DMS79 treated with DMSO at 0.1 percent for 48 hours (cell line): ENCODE data around the gene ABLIM2.
A peak's percentile ranks its signal among the peaks of the same experiment; 100 is the strongest.
"Not testable (repeated sequence)": the region's sequence is repeated elsewhere in the genome, so short reads cannot be mapped to it uniquely, and the experiment has no call there.

Experiments used
- DNase-seq: peaks from one replicate; lab custom pipeline; 2025; lab: John Stamatoyannopoulos, UW

The ABLIM2 gene

DNA sequence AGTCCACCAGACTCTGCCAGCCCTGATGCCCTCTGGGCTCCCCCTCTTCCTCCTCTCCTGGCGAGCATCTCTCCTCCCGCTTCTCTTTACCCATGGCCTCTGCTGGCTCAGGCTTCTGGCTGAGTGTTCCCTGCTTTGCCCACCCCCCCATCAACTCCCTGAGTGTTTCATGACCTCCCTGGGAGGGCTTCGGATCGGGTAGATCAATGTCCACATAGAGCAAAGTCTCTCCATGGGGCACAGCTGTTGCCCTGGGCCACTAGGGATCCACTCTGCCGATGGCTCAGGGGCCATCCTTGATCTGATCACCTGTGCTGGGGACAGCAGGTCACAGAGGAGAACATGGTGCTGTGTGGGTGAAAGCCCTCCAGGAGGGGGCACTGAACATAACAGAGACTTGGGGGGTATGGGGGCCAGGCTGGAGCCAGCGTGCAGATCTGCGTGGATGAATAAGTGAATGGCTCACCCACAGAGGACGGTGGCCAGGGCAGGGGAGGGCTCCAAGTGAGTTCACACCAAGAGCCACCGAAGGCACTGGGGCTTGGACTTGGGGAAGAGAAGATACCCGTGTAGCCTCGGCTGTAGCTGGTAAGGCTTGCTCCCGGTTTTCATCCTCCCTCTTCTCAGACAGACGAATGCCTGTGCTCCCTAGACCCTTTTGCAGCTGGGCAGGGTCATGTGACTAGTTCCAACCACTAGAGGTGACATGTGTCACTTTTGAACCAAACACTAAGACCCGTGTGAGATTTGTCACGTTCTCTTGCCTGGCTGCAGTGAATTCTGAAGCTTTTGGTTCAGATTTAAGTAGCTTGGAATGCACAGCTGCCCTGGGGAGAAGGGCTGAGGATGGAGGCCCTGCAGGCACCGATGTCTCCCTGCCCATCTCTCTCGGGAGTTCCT, 195.8 kb downstream of the ABLIM2 start:
- DNase-seq = no peak

DNA sequence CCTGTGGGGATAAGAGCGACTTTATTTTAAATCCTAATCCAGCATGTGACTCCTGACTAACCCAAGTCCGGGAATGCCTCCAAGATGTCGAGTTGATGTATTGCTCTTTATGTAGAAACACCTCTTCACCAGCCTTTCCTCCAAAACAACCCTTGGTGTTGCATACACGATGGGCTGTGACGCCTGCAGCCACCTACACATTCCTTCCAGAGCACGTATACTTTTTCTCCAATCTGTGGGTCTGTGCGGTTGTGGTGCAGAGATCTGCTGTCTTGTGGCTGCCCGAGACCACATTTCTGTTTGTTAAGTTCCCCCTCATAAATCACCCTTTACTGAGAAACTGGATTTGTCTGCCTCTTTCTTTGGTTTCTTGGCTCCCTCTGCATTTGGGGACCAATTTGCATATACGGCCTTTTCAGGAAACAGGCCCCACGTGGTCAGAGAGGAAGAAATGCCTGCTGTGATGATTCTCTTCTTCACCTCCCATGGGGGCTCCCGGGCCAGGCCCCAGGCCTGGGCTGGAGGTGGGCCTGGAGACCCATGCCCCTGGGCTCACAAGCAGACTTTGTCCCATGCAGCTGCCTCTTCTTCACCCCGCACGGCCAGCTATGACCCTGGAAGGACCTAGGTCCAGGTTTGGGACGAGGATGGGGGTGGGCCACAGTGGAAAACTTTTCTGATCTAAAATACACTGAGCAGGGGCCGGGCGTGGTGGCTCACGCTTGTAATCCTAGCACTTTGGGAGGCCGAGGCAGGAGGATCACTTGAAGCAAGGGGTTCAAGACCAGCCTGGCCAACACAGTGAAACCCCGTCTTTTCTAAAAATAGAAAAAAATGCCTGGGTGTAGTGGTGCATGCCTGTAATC, 197.6 kb downstream of the ABLIM2 start:
- peak; percentile 36 for DNase-seq

DNA sequence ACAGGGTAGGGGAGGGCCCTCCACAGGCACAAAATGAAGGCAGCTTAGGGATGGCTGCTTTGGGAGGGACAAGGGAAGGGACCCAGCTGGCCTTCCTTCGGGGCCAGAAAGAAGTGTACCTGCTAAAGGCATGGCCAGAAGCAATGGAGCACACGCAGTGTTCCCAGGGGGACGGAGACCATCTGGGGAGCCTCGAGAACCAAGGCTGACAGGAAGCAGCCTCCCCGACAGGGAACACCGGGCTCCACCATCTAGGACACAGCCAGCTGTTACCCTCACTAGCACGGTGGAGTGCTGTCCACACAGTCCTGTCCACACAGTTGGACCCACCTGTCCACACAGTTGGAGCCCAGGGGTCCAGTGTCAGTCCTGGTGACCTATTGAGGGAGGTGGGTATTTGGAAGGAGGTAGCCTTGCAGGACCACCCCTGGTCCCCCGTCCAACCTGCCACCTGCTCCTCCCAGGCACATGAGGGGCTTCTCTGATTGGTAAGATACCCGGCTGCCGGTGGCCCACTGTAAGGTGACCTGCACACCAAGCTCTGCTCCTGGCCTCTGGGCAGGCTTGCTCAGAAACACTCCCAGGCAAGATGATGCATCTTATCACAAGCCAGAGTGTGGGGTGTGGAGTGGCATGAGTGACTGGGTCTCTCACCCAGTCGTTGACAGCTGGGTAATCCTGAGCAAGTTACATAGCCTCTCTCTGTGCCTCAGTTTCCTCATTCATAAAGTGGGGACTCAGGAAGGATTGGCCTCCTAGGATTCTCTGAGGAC, 198.4 kb downstream of the ABLIM2 start:
- no peak for DNase-seq

DNA sequence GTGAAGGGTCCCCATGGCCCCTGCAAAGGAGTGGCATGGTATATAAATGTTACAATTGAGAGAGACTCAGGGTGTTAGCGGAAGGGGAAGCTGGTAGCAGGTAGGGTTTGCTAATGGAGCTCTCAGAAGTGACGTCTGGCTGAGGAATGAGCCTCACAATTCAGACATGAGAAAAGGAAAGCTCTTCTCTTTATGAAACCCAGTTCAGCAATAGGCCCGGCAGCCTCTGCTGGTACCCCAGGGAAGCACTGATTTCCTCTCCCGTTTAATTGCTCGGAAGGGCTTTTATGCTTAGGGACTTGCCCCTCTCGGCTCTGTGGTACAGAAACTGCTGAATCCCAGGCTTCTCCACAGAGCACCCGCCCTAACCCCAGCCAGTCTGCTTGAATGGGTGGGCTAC, 199.5 kb downstream of the ABLIM2 start:
- DNase-seq = no peak

DNA sequence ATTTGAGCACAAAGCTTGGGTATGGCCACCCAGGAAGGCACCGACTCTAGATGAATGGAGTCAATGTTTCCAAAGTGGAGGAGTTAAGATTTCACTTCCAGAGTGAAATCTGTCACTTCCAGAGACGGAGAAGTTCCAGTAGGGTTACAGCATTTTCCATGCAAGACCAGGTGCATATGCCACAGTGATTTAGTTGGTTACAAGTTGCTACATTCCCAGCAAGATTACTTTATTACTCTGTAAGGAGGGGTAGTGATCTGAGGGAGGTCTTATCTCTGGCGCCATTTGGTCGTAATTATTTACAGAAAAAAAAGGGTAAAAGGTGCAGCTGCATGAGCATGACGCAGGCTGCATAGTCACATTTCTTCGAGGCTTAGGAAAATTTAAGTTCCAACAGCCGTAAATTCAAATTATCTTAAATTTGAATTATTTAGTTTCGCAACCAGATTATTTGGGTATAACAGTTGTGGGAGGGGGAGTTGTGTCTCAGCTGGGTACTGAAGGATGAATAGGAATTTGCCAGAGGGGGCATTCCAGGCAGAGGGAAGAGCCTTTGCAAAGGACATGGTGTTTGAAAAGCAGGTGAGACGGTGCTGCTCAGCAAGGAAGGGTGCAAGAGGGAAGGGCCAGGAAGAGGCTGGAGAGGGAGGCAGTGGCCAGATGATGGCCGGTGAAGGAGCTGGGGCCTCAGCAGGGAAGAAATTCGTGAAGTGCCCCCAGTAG, 201.5 kb downstream of the ABLIM2 start:
- no peak for DNase-seq

DNA sequence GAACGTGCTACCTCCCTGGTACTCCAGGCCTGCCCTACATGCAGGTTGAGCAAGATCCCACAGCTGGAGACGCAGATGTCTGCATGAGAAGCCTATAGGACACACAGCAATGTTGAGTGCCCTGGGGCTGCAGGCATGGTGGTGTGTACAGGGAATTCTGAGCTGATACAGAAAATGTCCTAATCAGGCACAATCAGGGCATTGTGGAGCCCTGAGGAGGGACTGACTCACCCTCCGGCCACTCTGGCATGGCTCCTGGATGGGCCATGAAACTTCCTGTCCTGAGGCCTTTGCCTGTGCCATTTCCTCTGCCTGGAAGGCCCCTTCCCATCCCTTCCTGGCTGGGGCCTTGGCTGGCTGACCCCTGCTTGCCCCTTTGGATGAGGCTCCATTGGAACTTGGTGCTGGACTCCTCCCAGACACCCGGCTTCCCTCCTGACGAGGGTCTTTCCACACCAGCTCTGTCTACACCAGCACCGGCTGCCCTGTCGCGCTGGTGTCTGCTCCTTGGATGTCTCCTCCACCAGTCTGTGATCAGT, 202.3 kb downstream of the ABLIM2 start:
- no peak for DNase-seq

DNA sequence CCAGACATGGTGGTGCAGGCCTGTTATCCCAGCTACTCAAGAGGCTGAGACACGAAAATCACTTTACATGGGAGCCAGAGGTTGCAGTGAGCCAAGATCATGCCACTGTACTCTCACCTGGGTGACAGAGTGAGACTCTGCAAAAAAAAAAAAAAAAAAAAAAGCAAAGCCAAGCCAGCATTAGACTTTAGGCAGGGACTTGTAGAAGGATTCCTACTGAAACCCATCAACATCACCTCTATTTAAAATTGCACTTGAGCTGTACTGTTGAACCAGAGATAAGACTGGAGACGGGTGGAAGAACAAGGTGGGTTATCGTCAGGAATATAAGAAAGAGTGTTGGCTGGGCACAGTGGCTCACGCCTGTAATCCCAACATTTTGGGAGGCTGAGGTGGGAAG, 203.2 kb downstream of the ABLIM2 start:
- no peak for DNase-seq

DNA sequence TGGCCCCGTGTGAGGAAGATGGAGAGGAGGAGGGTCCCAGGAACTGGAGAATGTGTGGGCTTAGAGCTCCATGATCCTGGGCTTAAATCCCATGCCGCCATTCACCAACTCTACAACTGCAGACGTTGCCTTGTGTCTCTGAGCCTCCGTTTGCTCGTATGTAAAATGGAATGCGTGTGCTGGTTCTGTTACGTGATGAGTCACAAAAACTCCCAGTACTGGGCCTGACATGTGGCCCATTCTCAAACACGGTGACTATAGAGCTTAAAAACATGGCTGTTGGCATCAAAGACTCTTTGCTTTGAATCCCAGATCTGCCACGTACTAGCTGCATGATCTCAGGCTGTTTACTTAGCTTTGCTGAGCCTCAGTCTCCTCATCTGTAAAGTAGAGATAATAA, 206.0 kb downstream of the ABLIM2 start:
- DNase-seq = no peak

DNA sequence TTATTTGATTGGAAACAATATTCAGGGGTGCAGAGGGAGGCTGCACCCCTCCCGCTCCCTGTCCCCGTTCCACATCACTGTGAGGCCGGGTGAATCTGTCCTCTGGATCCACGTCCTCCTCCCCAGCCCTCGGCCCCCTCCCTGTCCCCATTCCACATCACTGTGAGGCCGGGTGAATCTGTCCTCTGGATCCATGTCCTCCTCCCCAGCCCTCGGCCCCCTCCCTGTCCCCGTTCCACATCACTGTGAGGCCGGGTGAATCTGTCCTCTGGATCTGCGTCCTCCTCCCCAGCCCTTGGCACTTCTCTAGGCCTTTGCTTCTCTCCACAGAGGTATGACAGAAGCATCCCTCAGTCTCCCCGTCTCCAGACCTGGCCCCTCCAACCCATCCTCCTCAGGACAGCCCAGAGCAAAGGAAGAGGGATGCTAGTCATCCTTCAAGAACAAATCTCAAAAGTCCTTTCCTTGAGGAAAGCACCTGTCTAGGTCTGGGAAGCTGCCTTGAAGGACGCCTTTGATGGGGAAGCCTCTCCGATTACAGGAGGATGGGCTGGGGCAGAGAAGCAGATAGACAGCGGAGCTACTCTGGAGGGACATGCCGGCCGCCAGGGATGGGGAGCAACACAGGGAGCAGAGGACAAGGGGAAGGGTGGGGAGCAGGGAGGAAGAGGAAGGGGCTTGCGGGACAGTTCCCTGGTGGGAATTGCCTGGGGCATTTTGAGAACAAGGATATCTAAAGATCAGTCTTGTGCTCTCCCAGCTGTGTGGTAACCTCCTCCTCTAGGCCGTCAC, 208.1 kb downstream of the ABLIM2 start:
- DNase-seq = no peak

DNA sequence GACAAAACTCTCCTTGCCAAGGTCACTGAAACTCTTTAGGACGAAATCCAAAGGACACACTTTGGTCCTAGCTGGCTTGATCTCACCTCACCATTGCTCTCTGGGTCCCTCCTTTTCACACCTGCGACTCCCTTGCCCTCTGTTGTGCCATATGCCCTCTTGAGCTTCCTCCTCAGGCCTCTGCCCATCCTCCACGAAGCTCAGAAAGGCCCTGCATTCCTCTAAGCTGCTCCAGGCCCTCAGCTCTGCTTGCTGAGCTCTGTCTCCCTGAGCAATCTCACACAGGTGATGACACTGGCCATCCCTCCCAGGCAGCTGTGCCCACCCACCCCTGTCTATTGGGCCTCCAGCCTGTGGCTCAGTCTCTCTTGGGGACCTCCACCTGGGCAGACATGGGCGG, 208.9 kb downstream of the ABLIM2 start:
- DNase-seq = no peak

DNA sequence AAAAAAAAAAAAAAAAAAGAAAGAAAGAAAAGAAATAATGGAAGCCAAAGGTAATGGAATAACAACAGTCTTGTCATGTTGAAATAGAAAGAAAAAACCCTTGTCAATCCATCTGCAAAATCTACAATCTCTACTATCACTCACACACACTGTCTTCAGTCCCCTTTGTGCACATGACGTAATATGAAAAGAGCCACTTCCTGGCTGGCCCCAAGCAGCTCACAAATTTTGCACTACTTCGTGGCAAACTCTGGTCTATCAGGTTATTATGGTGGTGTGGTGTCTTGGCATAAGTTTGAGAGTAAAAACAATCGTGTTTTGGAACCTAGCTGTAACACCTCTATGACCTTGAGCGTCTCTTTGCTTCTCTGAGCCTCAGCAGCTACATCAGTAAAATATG, 210.7 kb downstream of the ABLIM2 start:
- DNase-seq = no peak

DNA sequence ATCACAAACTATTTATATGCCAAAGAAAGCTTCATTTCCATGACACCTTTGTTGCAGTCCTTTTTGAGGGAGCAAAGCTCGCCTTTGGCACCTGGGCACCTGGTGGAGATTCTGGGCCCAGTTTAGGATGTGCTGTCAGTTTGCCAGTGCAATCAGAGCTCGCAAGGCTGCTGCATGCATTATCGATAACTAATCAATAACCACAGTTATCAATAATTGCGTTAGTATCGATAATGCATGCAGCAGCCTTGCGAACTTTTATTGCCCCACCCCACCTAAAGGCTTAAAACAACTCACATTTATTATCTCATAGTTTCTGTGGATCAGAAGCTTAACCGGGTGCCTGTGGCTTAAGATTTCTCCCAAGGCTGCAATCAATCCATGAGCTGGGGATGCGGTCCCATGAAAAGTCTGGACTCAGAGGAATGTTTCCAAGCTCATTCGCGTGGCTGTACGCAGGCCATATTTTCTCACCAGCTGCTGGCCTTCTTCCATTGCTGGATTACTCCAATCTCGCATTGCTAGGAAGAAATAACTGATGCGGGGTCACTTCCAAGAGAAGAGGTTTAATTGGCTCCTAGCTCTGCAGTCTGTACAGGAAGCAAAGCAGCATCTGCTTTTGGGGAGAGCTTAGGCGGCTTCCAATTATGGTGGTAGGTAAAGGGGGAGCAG, 212.8 kb downstream of the ABLIM2 start:
- DNase-seq = no peak

DNA sequence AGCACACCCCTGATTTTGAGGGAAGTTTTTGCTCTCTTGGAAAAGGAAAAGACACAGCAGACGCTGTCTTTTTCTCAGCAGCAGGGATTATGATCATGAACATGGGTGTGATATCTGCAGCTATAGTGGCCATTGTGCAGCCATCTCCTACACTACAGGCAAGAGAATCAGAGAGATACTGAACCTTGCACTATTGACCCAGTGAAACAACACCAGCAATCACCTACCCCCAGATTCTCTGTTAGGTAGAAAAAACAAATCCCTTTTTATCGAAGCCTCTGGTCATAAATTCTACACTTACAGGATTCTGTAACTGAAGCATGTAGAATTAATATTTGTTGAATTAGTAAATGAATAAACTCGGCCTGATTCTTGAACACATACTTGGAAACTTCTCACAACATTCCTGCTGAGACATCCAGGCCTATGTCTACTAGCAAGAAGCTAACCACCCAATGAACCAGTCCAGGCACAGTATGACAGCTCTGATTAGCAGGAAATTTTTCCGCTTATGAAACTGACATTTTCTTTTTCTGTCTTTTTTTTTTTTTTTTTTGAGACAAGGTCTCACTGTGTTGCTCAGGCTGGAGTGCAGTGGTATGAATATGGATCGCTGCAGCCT, 213.9 kb downstream of the ABLIM2 start:
- DNase-seq = no peak

DNA sequence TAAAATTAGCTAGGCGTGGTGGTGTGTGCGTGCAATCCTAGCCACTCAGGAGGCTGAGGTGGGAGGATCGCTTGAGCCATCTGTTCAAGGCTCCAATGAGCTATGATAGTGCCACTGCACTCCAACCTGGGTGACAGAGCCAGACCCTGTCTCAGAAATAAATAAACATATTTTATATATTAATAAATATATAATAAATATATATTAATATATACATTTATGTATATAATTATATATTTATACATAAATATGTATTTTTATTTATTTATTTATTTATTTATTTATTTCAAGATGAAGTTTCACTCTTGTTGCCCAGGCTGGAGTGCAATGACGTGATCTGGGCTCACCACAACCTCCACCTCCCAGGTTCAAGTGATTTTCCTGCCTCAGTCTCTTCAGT, 214.9 kb downstream of the ABLIM2 start:
- DNase-seq = not testable (repeated sequence)

DNA sequence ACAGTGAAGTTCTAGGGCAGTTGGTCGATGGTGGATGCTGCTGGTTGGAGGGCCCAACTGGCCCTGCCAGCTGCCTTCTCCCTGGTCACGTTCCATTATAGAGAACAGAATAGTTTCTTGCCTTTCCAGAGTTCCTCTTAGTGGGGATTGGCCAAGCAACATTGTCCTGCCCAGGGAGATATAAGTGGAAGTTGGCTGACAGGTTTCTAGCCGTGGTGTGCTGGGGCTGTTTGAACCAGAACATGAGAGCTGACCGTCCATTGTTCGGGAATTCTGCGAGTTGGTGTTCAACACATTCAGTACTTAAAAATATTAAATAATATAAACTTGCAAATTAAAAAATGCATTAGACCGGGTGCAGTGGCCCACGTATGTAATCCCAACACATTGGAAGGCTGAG, 215.4 kb downstream of the ABLIM2 start:
- no peak for DNase-seq

DNA sequence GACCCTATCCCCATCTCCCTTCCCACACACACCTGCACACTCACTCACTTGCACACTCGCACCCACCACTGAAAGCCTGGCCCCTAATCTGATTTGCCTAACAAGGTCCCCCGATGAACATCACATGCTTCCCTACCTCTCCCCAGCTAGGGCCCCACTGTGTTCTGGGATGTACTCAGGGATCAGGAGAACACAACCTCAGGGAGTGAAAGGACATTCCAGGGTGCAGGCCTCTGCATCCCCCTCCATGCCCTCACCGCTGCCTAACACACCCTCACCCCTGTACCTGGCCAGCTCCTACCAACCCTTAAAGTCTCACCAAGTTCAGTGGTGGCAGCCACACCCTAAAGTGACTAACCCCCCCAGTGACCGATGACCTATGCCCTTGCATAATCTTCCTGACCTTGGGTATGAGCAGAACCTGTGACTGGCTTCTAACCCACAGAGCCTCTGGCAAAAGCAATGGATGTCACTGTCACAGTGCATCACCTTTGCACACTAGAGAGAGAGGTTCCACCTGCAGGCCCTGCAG, 216.6 kb downstream of the ABLIM2 start:
- DNase-seq = no peak

DNA sequence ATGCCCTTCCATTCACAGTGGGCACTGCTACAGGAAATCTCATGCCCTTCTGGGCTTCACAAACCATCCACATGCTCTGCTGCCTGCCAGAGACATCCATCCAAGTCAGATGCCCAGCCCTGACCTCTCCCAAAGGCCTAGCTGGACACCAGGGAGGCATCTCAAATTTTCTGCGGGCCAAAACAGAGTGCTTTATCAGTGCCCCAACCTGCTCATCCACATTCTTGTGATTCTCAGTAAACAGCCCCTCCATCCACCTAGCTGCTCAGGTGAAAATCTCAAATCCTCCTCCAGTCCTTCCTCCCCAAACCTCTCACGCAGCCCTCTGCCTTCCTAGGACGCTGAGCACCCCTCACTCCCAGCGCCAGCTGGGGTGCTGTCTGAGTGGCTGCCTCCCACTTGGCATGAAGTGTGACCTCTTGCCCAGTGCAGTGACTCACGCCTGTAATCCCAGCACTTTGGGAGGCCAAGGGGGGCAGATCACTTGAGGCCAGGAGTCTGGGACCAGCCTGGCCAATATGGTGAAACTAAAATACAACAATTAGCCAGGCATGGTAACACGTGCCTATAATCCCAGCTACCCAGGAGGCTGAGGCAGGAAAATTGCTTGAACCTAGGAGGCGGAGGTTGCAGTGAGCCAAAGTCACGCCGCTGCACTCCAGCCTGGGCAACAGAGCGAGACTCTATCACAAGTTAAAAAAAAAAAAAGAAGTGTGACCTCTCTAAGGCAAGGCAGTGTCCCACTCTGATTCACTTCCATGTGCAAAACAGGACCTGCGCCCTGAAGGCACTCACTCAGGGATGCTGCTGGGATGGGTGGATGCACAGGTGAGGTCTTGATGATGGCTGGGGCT, 217.3 kb downstream of the ABLIM2 start:
- DNase-seq = no peak

DNA sequence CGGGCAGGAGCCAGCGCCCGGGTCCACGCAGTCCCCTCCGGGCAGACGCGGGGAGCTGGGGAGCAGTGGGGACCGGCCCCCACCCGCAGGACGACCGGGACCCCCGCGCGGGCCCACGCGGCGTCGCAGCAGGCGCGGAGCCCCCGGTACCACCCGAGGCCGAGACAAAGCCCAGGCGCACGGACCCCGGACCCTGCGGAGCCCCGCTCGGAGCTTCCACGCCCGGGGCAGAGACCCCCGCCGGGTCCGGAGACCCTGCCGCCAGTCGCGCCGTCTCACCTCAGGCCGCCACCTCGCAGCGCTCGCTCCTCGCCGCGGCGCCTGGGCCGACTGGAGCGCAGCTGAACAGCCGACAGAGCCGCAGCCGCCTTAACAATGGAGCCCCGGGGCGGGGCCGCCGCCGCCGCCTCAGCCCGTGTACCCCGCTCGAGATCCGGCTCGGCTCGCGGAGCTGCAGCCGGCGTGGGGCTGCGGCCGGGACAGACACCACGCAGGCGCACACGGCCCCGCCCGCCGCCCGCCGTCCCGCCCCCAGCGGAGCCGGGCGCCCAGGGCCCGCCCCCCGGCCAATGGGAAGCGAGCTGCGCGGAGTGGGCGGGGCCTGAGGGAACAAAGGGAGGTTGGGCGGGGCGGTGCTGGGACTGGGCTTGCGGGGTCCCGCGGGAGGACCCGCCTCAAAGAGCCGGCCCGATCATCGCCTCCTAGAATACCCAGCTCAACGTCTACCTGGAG, 219.1 kb downstream of the ABLIM2 start, which contains the start of gene AFAP1:
Gene AFAP1 (minus strand): TSS at position 485 of the 732 bp plus-strand sequence. CDS start 67,783 bp downstream, outside the sequence.
- DNase-seq = peak; percentile 40
